Measurements from ENCODE around the gene SMURF1.
"Not testable (repeated sequence)": the region's sequence is repeated elsewhere in the genome, so short reads cannot be mapped to it uniquely, and the experiment has no call there.

Gene SMURF1

GRCh38 chr7:99047526-99048077 is 96.3 kb downstream of the SMURF1 start:
- DNase-seq (ENCODE audit: low spot score): no peak

- no peak for DNase-seq (ENCODE audit: low spot score)
Measured at GRCh38 chr7:99046722-99047121, 97.2 kb downstream of the SMURF1 start.

GRCh38 chr7:99046262-99046661 is 97.6 kb downstream of the SMURF1 start:
- not testable (repeated sequence) for DNase-seq (ENCODE audit: low spot score)

- not testable (repeated sequence) for DNase-seq (ENCODE audit: low spot score)
Measured at GRCh38 chr7:99044858-99045257, 99.0 kb downstream of the SMURF1 start.

GRCh38 chr7:99042957-99043356 is 101.0 kb downstream of the SMURF1 start:
- no peak for DNase-seq (ENCODE audit: low spot score)

- no peak for DNase-seq (ENCODE audit: low spot score)
Measured at GRCh38 chr7:99041526-99041925, 102.4 kb downstream of the SMURF1 start.

- peak; percentile 60 for DNase-seq (ENCODE audit: low spot score)
Measured at GRCh38 chr7:99040104-99040958, 103.6 kb downstream of the SMURF1 start.

GRCh38 chr7:99039384-99039891 is 104.5 kb downstream of the SMURF1 start:
- DNase-seq (ENCODE audit: low spot score): no peak

- no peak for DNase-seq (ENCODE audit: low spot score)
Measured at GRCh38 chr7:99038086-99038855, 105.6 kb downstream of the SMURF1 start.

- DNase-seq (ENCODE audit: low spot score): no peak
Measured at GRCh38 chr7:99037327-99037940, 106.5 kb downstream of the SMURF1 start.

GRCh38 chr7:99036546-99037111 is 107.3 kb downstream of the SMURF1 start:
- DNase-seq (ENCODE audit: low spot score): no peak

- no peak for DNase-seq (ENCODE audit: low spot score)
Measured at GRCh38 chr7:99035723-99036545, 108.0 kb downstream of the SMURF1 start.

- no peak for DNase-seq (ENCODE audit: low spot score)
Measured at GRCh38 chr7:99034932-99035722, 108.8 kb downstream of the SMURF1 start.

GRCh38 chr7:99033765-99034164 is 110.1 kb downstream of the SMURF1 start:
- no peak for DNase-seq (ENCODE audit: low spot score)

- no peak for DNase-seq (ENCODE audit: low spot score)
Measured at GRCh38 chr7:99032928-99033327, 111.0 kb downstream of the SMURF1 start.

- no peak for DNase-seq (ENCODE audit: low spot score)
Measured at GRCh38 chr7:99031496-99031895, 112.4 kb downstream of the SMURF1 start.

GRCh38 chr7:99030951-99031350 is 113.0 kb downstream of the SMURF1 start:
- DNase-seq (ENCODE audit: low spot score): no peak

GRCh38 chr7:99030457-99030856 is 113.5 kb downstream of the SMURF1 start:
- no peak for DNase-seq (ENCODE audit: low spot score)

GRCh38 chr7:99029466-99030435 is 114.2 kb downstream of the SMURF1 start:
- no peak for DNase-seq (ENCODE audit: low spot score)

Measured in CD4-positive, alpha-beta T cell treated with Interleukin-2 at 100 ng/mL for 4 hours (primary cell).